Measurements from ENCODE around the gene CEP350. TPM values are rescaled to one million over a fixed set of nuclear protein-coding genes. Genes with fewer than 3 reads are reported as not detected.

The CEP350 gene
- total and polyA plus RNA-seq, 2 of the 4 experiments (the other 2 are of a cell fraction), result 5.0 to 36.4 TPM

DNA sequence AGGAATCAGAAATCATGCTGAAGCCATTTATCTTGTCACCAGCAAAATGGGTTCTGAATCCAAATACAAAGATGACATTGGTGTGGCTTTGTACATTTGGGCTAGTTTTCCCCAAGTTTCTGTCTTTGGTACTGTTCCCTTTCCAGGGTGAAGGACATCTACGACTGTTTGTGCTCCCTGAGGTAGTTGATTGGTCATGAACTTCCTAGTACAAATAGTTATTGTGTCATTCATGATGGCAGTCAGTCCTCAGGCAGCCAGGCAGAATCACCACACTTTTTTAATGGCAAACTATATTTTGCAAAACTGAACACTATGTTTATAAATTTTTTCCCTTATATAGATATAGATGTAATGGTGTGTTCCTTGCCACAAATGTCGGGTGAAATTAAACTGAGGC lies 46.0 kb downstream of the CEP350 start:
- Histone ChIP-seq H4K8ac (ENCODE audit: low read depth in 2 of 2, low read length in 2 of 2) (no peak overlapping the region), H3K36me3 (ENCODE audit: control insufficient read depth, insufficient read depth, low read length) (peaks cover 7% of the 10 kb centered on the region), H3K23ac (ENCODE audit: low read depth, low read length) (no peak overlapping the region; the same call in 1 of the 2 replicates), H2AFZ (replicated peaks; ENCODE audit: low read length, poor library complexity) (no peak overlapping the region), H2BK5ac (ENCODE audit: low read depth, low read length, poor library complexity, severe bottlenecking) (no peak overlapping the region), H2AK9ac (replicated peaks; ENCODE audit: low read depth, low read length, poor library complexity) (no peak overlapping the region), H2AK5ac (ENCODE audit: low read depth, low read length) (no peak overlapping the region), H3K27ac (ENCODE audit: insufficient read depth, low read length) (no peak overlapping the region), H3K9ac (ENCODE audit: low read depth, low read length) (no peak overlapping the region), H3K4me2 (ENCODE audit: low read depth, low read length) (no peak overlapping the region), H3K4ac (ENCODE audit: low read depth, low read length) (no peak overlapping the region), H3K4me1 (ENCODE audit: control insufficient read depth, insufficient read depth, low read length) (peaks cover 3% of the 10 kb centered on the region; the same call in 1 of the 2 replicates), H3K18ac (ENCODE audit: low read depth, low read length) (no peak overlapping the region), H4K20me1 (ENCODE audit: insufficient read depth, low read length) (no peaks in the 10 kb centered on the region; the same call in 1 of the 2 replicates), H2BK120ac (ENCODE audit: low read depth, low read length) (no peak overlapping the region), H3K9me1 (ENCODE audit: insufficient read depth, low read length) (no peaks in the 10 kb centered on the region), H3K27me3 (ENCODE audit: control insufficient read depth, insufficient read depth, low read length) (no peaks in the 10 kb centered on the region), H4K5ac (ENCODE audit: low read depth, low read length) (no peak overlapping the region), H3K4me3 (ENCODE audit: insufficient read depth, low read depth, low read length) (no peak overlapping the region), H2BK15ac (ENCODE audit: low read depth, low read length) (no peak overlapping the region), H3K9me3 (ENCODE audit: control insufficient read depth, insufficient read depth, low read length) (no peaks in the 10 kb centered on the region), H4K91ac (ENCODE audit: insufficient read depth, low read depth, low read length) (no peak overlapping the region), H3K79me1 (ENCODE audit: low read depth in 1 of 2, low read length in 2 of 2) (peaks cover 5 to 13% of the 10 kb centered on the region in 2 experiments; a peak in 2 of 4 replicates), H2BK20ac (ENCODE audit: low read depth, low read length) (no peak overlapping the region), H3K14ac (replicated peaks; ENCODE audit: low read depth, low read length) (no peak overlapping the region), H3K56ac (ENCODE audit: extremely low read depth, insufficient read depth, low read length) (no peak overlapping the region)
- intact Hi-C loops (cut with micrococcal nuclease) (loop anchor here (5.0 kb wide), 1 partner anchor 33 kb away; no protein-coding TSS in a partner anchor), dilution Hi-C loops (cut with HindIII; ENCODE audit: low sequenced_read_pairs, unreplicated experiment) (no loop called here), in situ Hi-C loops (cut with MboI; ENCODE audit: low sequenced_read_pairs) (no loop called here)
- no TSS peak for BruUV-seq (replicated peaks)
- ChIA-PET POLR2A (ENCODE audit: unreplicated experiment) (no interaction called here), CTCF (no interaction called here)
- ATAC-seq (ENCODE audit: low read depth) (no peak), DNase-seq (no peak)
- no CpG with 5 or more reads among the region's 2 CpGs for WGBS, 2 experiments (ENCODE audit: extremely low coverage in 2 of 2, insufficient read length in 1 of 2)
- TF ChIP-seq, protein P1, sequence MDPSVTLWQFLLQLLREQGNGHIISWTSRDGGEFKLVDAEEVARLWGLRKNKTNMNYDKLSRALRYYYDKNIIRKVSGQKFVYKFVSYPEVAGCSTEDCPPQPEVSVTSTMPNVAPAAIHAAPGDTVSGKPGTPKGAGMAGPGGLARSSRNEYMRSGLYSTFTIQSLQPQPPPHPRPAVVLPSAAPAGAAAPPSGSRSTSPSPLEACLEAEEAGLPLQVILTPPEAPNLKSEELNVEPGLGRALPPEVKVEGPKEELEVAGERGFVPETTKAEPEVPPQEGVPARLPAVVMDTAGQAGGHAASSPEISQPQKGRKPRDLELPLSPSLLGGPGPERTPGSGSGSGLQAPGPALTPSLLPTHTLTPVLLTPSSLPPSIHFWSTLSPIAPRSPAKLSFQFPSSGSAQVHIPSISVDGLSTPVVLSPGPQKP (IDR thresholded peaks at IDR 0.05; ENCODE audit: borderline replicate concordance, low read depth, low read length), result no peak
- TF ChIP-seq CHD1 (IDR thresholded peaks at IDR 0.05; ENCODE audit: low read depth, low read length), result no peak
- no peak for TF ChIP-seq MAZ (IDR thresholded peaks at IDR 0.05; ENCODE audit: borderline replicate concordance, low read depth, low read length)
- TF ChIP-seq CEBPB (IDR thresholded peaks at IDR 0.05; ENCODE audit: low read depth, low read length), result no peak
